ENCODE measurements around the gene ZDHHC8.

- no peak for TF ChIP-seq POLR2A (IDR thresholded peaks at IDR 0.05; ENCODE audit: low read length)
- TF ChIP-seq GATA1 (IDR thresholded peaks at IDR 0.05; ENCODE audit: low read depth, low read length) = no peak
These were observed 16.8 kb downstream of the ZDHHC8 start for GRCh38 chr22:20148414-20148813.
